Superior temporal gyrus (tissue), 1 donor: ENCODE data around the gene RPL39L.
"Not testable (repeated sequence)": the region's sequence is repeated elsewhere in the genome, so short reads cannot be mapped to it uniquely, and the experiment has no call there.

Experiments
- DNase-seq: peaks from one replicate; pipeline ENCODE4 v3.0.0-alpha.2; 2016; ENCODE audit errors: extremely low spot score

RPL39L gene

GRCh38 chr3:187139126-187139894 is at the start of gene RPL39L:
RPL39L (minus strand) TSS chr3:187139496; CDS start chr3:187121300, 18,196 bp downstream.
- peak; percentile 83 for DNase-seq

- no peak for DNase-seq
Measured at GRCh38 chr3:187188931-187189330, 49.6 kb upstream of the RPL39L start.

GRCh38 chr3:187186801-187187421 is 47.6 kb upstream of the RPL39L start:
- DNase-seq, result no peak

GRCh38 chr3:187186375-187186774 is 47.1 kb upstream of the RPL39L start:
- DNase-seq, result no peak

- no peak for DNase-seq
Measured at GRCh38 chr3:187185759-187186158, 46.5 kb upstream of the RPL39L start.

GRCh38 chr3:187183903-187184302 is 44.6 kb upstream of the RPL39L start:
- DNase-seq, result no peak

GRCh38 chr3:187183210-187183862 is 44.0 kb upstream of the RPL39L start:
- no peak for DNase-seq

GRCh38 chr3:187181454-187182170 is 42.3 kb upstream of the RPL39L start:
- DNase-seq, result no peak

- no peak for DNase-seq
Measured at GRCh38 chr3:187172929-187173328, 33.6 kb upstream of the RPL39L start.

- not testable (repeated sequence) for DNase-seq
Measured at GRCh38 chr3:187170911-187171310, 31.6 kb upstream of the RPL39L start.

- DNase-seq, result no peak
Measured at GRCh38 chr3:187169231-187169960, 30.1 kb upstream of the RPL39L start.

- peak; percentile 13 for DNase-seq
Measured at GRCh38 chr3:187167777-187168176, 28.5 kb upstream of the RPL39L start.

GRCh38 chr3:187166750-187167149 is 27.5 kb upstream of the RPL39L start:
- no peak for DNase-seq

- peak; percentile 84 for DNase-seq
Measured at GRCh38 chr3:187165144-187165543, 25.8 kb upstream of the RPL39L start.

- DNase-seq, result no peak
Measured at GRCh38 chr3:187162265-187162953, 23.1 kb upstream of the RPL39L start.

- no peak for DNase-seq
Measured at GRCh38 chr3:187161556-187161955, 22.3 kb upstream of the RPL39L start.

GRCh38 chr3:187150599-187150998 is 11.3 kb upstream of the RPL39L start:
- no peak for DNase-seq

GRCh38 chr3:187150186-187150585 is 10.9 kb upstream of the RPL39L start:
- DNase-seq, result no peak

GRCh38 chr3:187146389-187146788 is 7.1 kb upstream of the RPL39L start:
- DNase-seq, result no peak

- no peak for DNase-seq
Measured at GRCh38 chr3:187145149-187145895, 6.0 kb upstream of the RPL39L start.
